GM12878 (cell line): Measurements from ENCODE around the gene DDO. TPM values are rescaled to one million over a fixed set of nuclear protein-coding genes. Genes with fewer than 3 reads are reported as not detected.
A peak's percentile ranks its signal among the peaks of the same experiment; 100 is the strongest.

ENCODE experiments used
- ATAC-seq: fragments of 200-7000 bp; cut with Tn5 transposase; 3 replicates; pipeline ENCODE4 v1.9.1; 2020; ENCODE audit warnings: mild to moderate bottlenecking, moderate library complexity
- BruUV-seq: library from RNA; stranded (reverse); fragments of 400-500 nt; replicated peaks from 2 replicates; lab custom pipeline; 2021; lab: Mats Ljungman, UMichigan
- CTCF ChIA-PET: fragments of 300-600 bp; sonication (Branson Sonifier 250); formaldehyde crosslinking; extraction: SDS; loops from one replicate; lab custom pipeline; 2021; ENCODE audit warnings: inconsistent platforms; lab: Yijun Ruan, JAX
- POLR2A ChIA-PET: fragments of 350-600 bp; formaldehyde crosslinking; extraction: SDS; loops from one replicate; lab custom pipeline; 2021; ENCODE audit warnings: inconsistent platforms; lab: Charles Lee
- RAD21 ChIA-PET: fragments of 300-600 bp; sonication (Branson Sonifier 250); formaldehyde crosslinking; loops from one replicate; lab custom pipeline; 2023; ENCODE audit warnings: antibody characterized with exemption; ENCODE audit not compliant: unreplicated experiment; lab: Charles Lee
- SMC1A ChIA-PET: fragments of 300-600 bp; sonication (Branson Sonifier 250); formaldehyde crosslinking; loops from one replicate; lab custom pipeline; 2023; ENCODE audit not compliant: unreplicated experiment, uncharacterized antibody; lab: Charles Lee
- DNase-seq: peaks from one replicate; pipeline ENCODE4 v3.0.0-alpha.2; 2011; ENCODE audit warnings: low read depth, low spot score
- FAIRE-seq: peaks from 3 replicates; lab custom pipeline; 2011; peaks lifted over from hg19 to GRCh38; lab: Jason Lieb, UNC
- H2AFZ ChIP-seq: 2 replicates; pipeline ENCODE4 v1.6.0; 2011; ENCODE audit warnings: low read depth, low read length, control low read depth; ENCODE audit not compliant: control insufficient read depth
- H3K27ac ChIP-seq: 2 replicates; pipeline ENCODE4 v1.5.1; 2011; ENCODE audit warnings: control low read depth; ENCODE audit not compliant: control insufficient read depth, insufficient read depth
- H3K27me3 ChIP-seq, 2 experiments: replicated peaks in 1 of 2; 2 replicates each; pipeline versions ENCODE4 v1.6.0 to v1.6.1; 2011; ENCODE audit warnings: low read length in 1 of 2; ENCODE audit not compliant: control insufficient read depth in 2 of 2, insufficient read depth in 2 of 2
- H3K36me3 ChIP-seq, 2 experiments: 2 replicates each; pipeline ENCODE4 v1.5.1; 2011; ENCODE audit warnings: low read length in 1 of 2; ENCODE audit not compliant: control insufficient read depth in 2 of 2, insufficient read depth in 2 of 2
- H3K4me1 ChIP-seq: 2 replicates; pipeline ENCODE4 v1.6.1; 2011; ENCODE audit warnings: mild to moderate bottlenecking, low read length, moderate library complexity, mixed read lengths; ENCODE audit not compliant: control insufficient read depth, insufficient read depth
- H3K4me2 ChIP-seq: 2 replicates; pipeline ENCODE4 v1.6.0; 2011; ENCODE audit warnings: control low read depth; ENCODE audit not compliant: control insufficient read depth, insufficient read depth
- H3K4me3 ChIP-seq: fragments of 200-600 bp; sonication (generic); 2 replicates; pipeline ENCODE4 v1.5.1; 2016
- H3K79me2 ChIP-seq: 2 replicates; pipeline ENCODE4 v1.6.0; 2011; ENCODE audit warnings: low read length; ENCODE audit not compliant: control insufficient read depth, insufficient read depth
- H3K9ac ChIP-seq: 2 replicates; pipeline ENCODE4 v1.8.0; 2011; ENCODE audit warnings: low read length, control low read depth, mixed read lengths; ENCODE audit not compliant: control insufficient read depth, insufficient read depth
- H3K9me3 ChIP-seq: replicated peaks from 3 replicates; pipeline ENCODE4 v1.5.1; 2011; ENCODE audit warnings: mild to moderate bottlenecking, low read length; ENCODE audit not compliant: control insufficient read depth, insufficient read depth
- H4K20me1 ChIP-seq: 2 replicates; pipeline ENCODE4 v1.6.0; 2011; ENCODE audit not compliant: control insufficient read depth, insufficient read depth
- CBX3 ChIP-seq: fragments of 200-600 bp; sonication (generic); IDR thresholded peaks from 2 replicates; pipeline ENCODE4 v1.6.1; 2016; ENCODE audit warnings: low read depth, borderline replicate concordance
- EZH2 ChIP-seq: IDR thresholded peaks from 2 replicates; pipeline ENCODE4 v1.6.1; 2012; ENCODE audit warnings: low read depth, mild to moderate bottlenecking, control low read depth, inconsistent platforms, low read length, borderline replicate concordance; ENCODE audit not compliant: control insufficient read depth
- MTA2 ChIP-seq: fragments of 450-650 bp; IDR thresholded peaks from 2 replicates; pipeline ENCODE4 v1.6.1; 2016; ENCODE audit warnings: low read depth, mild to moderate bottlenecking, moderate library complexity
- MTA3 ChIP-seq: IDR thresholded peaks from 2 replicates; pipeline ENCODE4 v1.6.1; 2012; ENCODE audit warnings: low read length, inconsistent platforms, borderline replicate concordance
- SP1 ChIP-seq: IDR thresholded peaks from one replicate; pipeline ENCODE4 v1.6.1; 2011; ENCODE audit warnings: low read depth, low read length
- SRF ChIP-seq, 2 experiments: IDR thresholded peaks; 2 replicates each; pipeline ENCODE4 v1.6.1; 2011; ENCODE audit warnings: low read depth in 2 of 2, low read length in 2 of 2, mild to moderate bottlenecking in 1 of 2, moderate library complexity in 1 of 2
- TCF7 ChIP-seq: IDR thresholded peaks from 2 replicates; pipeline ENCODE4 v1.6.1; 2014; ENCODE audit warnings: antibody characterized with exemption, borderline replicate concordance
- WGBS: methylation state at CpG from one replicate; pipeline ENCODE4 v1.1.6; 2016; ENCODE audit warnings: low lambda C conversion rate; ENCODE audit not compliant: insufficient replicate concordance, insufficient coverage; ENCODE audit errors: missing lambda C conversion rate; 5-methylcytosine and 5-hydroxymethylcytosine counted together
- in situ Hi-C: fragments of 300-500 bp; cut with MboI; formaldehyde crosslinking; loops from 9 replicates; pipeline ENCODE4 v1.14.3; 2018; ENCODE audit warnings: mixed read lengths
- intact Hi-C: fragments of 100-400 bp; cut with micrococcal nuclease; formaldehyde crosslinking; loops from one replicate; pipeline ENCODE4 v1.14.2; 2022; ENCODE audit not compliant: unreplicated experiment
- polyA plus RNA-seq, 11 experiments: library from polyadenylated mRNA; depleted of rRNA in 4 of 11; unstranded in 6 of 11; stranded (reverse) in 5 of 11; fragments of >200 nt; fragmentation: Nextera tagmentation in 4 of 11; fragmentation: Illumina TruSeq in 1 of 11; extraction: Ambion mirVana in 4 of 11; extraction: Trizol in 1 of 11; gene quantifications; 1 replicate in 1 of 11; 2 replicates in 10 of 11; pipeline versions ENCODE4 v1.2.1 to v1.2.3, GENCODE V29; 2011 to 2016; ENCODE audit warnings: inconsistent platforms in 2 of 11, missing spikeins in 2 of 11, low read depth in 1 of 11
- total RNA-seq, 4 experiments: library from RNA; depleted of rRNA in 3 of 4; stranded (reverse); fragments of >200 nt in 3 of 4; fragmentation: Illumina TruSeq in 1 of 4; extraction: Trizol in 1 of 4; gene quantifications; 2 replicates each; pipeline versions ENCODE4 v1.2.1 to v1.2.3, GENCODE V29; 2013 to 2021

The DDO gene
- total and polyA plus RNA-seq, 10 of the 15 experiments (the other 5 are each of a cell fraction or from before 2014, with no cell fraction given), result 0.04 to 0.14 (median 0.09) TPM; not detected in 6

- Histone ChIP-seq H2AFZ (no peak overlapping the region), H3K9me3 (no peaks in the 10 kb centered on the region), H3K4me1 (no peaks in the 10 kb centered on the region), H3K36me3 (no peaks in the 10 kb centered on the region), H3K9ac (no peak overlapping the region), H3K79me2 (no peaks in the 10 kb centered on the region), H4K20me1 (no peaks in the 10 kb centered on the region), H3K27ac (no peak overlapping the region), H3K4me2 (no peak overlapping the region), H3K4me3 (no peak overlapping the region), H3K27me3 (no peaks in the 10 kb centered on the region; a peak in 1 of 4 replicates)
- TF ChIP-seq EZH2 (no peak), SRF (IDR thresholded peaks at IDR 0.05; ENCODE audit: low read depth in 2 of 2, low read length in 2 of 2) (no peak), TCF7 (no peak), CBX3 (no peak), SP1 (no peak)
- BruUV-seq, result no TSS peak
- ChIA-PET POLR2A (no interaction called here), CTCF (no interaction called here), RAD21 (no interaction called here), SMC1A (interaction anchor here (1.0 to 1.2 kb wide), 2 partner anchors 10 to 21 kb away, joined by 3 read pairs; no protein-coding TSS in a partner anchor)
- ATAC-seq (no peak), DNase-seq (no peak), FAIRE-seq (no peak)
- in situ Hi-C loops (no loop called here), intact Hi-C loops (no loop called here)
- WGBS, result 32% methylated on average over 4 of the region's 4 CpGs
Measured at GRCh38 chr6:110369066-110369465, 46.3 kb downstream of the DDO start.

- H3K9ac ChIP-seq, result no peak overlapping the region
- ATAC-seq (no peak), FAIRE-seq (no peak), DNase-seq (no peak)
- no peaks in the 10 kb centered on the region for H3K36me3 ChIP-seq
- ChIA-PET SMC1A (interaction anchor here (1.2 kb wide), 1 partner anchor 22 kb away, joined by 3 read pairs; no protein-coding TSS in a partner anchor), CTCF (no interaction called here), RAD21 (no interaction called here), POLR2A (no interaction called here)
- intact Hi-C loops (no loop called here), in situ Hi-C loops (no loop called here)
- TF ChIP-seq MTA3 (no peak), MTA2 (peak; percentile 68; the same call in 1 of the 2 replicates)
- WGBS, result 45% methylated on average over 2 of the region's 2 CpGs
- H3K4me2 ChIP-seq, result no peak overlapping the region
- H4K20me1 ChIP-seq, result no peaks in the 10 kb centered on the region
- H3K27me3 ChIP-seq, result no peaks in the 10 kb centered on the region; a peak in 1 of 4 replicates
- BruUV-seq, result no TSS peak
- no peaks in the 10 kb centered on the region for H3K4me1 ChIP-seq
- H3K79me2 ChIP-seq, result no peaks in the 10 kb centered on the region
- no peaks in the 10 kb centered on the region for H3K9me3 ChIP-seq
- H3K27ac ChIP-seq, result no peak overlapping the region
- no peak overlapping the region for H2AFZ ChIP-seq
- no peak overlapping the region for H3K4me3 ChIP-seq
Measured at GRCh38 chr6:110368284-110368683, 47.1 kb downstream of the DDO start.
